Brain microvascular endothelial cell (primary cell): ENCODE measurements around the gene GPR150.

Experiments used
- DNase-seq: peaks from one replicate; pipeline ENCODE4 v3.0.0-alpha.2; 2020
- H3K27ac ChIP-seq: fragments of 250-450 bp; sonication (Bioruptor Pico); 2 replicates; pipeline ENCODE4 v1.5.1; 2020; ENCODE audit warnings: mild to moderate bottlenecking, moderate library complexity
- H3K27me3 ChIP-seq: fragments of 250-450 bp; sonication (Bioruptor Pico); replicated peaks from 2 replicates; pipeline ENCODE4 v1.5.1; 2020; ENCODE audit warnings: mild to moderate bottlenecking
- H3K36me3 ChIP-seq: fragments of 250-450 bp; sonication (Bioruptor Pico); replicated peaks from 2 replicates; pipeline ENCODE4 v1.5.1; 2020; ENCODE audit warnings: mild to moderate bottlenecking
- H3K4me3 ChIP-seq: 2 replicates; pipeline ENCODE4 v1.5.1; 2011; ENCODE audit warnings: low read depth, mild to moderate bottlenecking, control low read depth, low read length, moderate library complexity
- in situ Hi-C: cut with HindIII; loops from 2 replicates; pipeline ENCODE4 v1.10.0; 2017; ENCODE audit warnings: low sequenced_read_pairs, low pct_ligation_motif_present
- TF ChIP-seq, protein P1 (sequence below): IDR thresholded peaks from 2 replicates; pipeline ENCODE4 v1.5.1; 2011; ENCODE audit warnings: low read depth, mild to moderate bottlenecking, moderate library complexity, low read length, control low read depth, inconsistent platforms; ENCODE audit errors: missing control alignments

The GPR150 gene

DNA sequence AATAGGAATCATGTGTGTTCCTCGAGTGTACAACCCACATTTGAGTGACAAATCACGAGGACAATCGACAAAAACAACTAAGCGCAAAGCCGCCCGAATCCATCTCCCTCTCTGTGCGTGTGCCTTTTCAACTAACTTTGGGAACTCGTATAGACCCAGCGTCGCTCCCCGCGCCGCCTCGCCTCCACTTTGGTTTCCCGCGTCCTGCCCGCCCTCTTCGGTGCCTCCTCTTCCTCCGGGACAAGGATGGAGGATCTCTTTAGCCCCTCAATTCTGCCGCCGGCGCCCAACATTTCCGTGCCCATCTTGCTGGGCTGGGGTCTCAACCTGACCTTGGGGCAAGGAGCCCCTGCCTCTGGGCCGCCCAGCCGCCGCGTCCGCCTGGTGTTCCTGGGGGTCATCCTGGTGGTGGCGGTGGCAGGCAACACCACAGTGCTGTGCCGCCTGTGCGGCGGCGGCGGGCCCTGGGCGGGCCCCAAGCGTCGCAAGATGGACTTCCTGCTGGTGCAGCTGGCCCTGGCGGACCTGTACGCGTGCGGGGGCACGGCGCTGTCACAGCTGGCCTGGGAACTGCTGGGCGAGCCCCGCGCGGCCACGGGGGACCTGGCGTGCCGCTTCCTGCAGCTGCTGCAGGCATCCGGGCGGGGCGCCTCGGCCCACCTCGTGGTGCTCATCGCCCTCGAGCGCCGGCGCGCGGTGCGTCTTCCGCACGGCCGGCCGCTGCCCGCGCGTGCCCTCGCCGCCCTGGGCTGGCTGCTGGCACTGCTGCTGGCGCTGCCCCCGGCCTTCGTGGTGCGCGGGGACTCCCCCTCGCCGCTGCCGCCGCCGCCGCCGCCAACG is at the start of gene GPR150:
TSS of gene GPR150 (plus strand) at position 58 of the 840 bp plus-strand sequence. CDS start at position 247, 189 bp downstream.
- Histone ChIP-seq H3K27me3 (no peaks in the 10 kb centered on the region), H3K4me3 (peak within 1 kb of the TSS; percentile 64), H3K27ac (peak within 1 kb of the TSS; percentile 28), H3K36me3 (no peaks in the 10 kb centered on the region)
- peak; percentile 14 for DNase-seq
- TF ChIP-seq, protein P1, sequence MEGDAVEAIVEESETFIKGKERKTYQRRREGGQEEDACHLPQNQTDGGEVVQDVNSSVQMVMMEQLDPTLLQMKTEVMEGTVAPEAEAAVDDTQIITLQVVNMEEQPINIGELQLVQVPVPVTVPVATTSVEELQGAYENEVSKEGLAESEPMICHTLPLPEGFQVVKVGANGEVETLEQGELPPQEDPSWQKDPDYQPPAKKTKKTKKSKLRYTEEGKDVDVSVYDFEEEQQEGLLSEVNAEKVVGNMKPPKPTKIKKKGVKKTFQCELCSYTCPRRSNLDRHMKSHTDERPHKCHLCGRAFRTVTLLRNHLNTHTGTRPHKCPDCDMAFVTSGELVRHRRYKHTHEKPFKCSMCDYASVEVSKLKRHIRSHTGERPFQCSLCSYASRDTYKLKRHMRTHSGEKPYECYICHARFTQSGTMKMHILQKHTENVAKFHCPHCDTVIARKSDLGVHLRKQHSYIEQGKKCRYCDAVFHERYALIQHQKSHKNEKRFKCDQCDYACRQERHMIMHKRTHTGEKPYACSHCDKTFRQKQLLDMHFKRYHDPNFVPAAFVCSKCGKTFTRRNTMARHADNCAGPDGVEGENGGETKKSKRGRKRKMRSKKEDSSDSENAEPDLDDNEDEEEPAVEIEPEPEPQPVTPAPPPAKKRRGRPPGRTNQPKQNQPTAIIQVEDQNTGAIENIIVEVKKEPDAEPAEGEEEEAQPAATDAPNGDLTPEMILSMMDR: no peak
- in situ Hi-C loops: no loop called here

DNA sequence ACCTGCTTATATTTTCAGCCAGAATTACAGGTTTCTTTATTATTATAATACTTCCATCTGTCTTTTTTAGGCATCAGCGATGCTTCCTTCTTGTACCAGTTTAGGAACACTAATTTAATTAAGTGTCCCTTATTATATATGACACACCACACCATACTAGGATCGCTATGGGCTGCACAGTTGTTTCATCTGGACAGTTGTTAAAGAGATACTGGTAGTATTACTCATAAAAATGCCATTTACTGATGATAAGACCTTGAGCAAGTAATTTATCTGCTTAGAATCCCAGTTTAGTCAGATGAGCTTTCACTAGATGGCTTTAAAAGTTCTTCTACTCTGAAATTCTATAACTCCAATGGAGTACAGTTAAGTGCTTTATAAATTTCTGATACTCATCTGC is 47.9 kb upstream of the GPR150 start:
- H3K36me3 ChIP-seq: peaks cover 2% of the 10 kb centered on the region
- in situ Hi-C loops: no loop called here
- TF ChIP-seq, protein P1: no peak
- DNase-seq: no peak
- H3K4me3 ChIP-seq: no peak overlapping the region
- no peaks in the 10 kb centered on the region for H3K27me3 ChIP-seq
- no peak overlapping the region for H3K27ac ChIP-seq

DNA sequence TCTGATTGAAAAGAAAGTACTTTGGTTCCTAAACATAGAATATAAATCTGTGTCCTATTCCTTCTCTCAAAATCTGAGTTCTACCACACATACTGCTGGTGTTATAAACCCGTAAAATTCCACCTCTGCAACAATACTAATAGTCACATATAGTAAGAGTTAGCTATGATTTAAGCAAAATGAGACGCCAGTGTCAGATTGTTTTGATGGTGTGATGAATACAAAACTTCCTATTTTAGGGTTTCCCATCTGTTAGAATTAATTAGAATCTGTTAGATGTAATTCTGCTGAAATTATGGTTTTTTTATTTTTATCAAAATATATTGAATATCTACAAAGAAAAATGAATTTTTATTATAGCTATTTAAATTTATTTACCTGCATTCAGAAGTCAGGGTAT is 38.3 kb upstream of the GPR150 start:
- H3K27me3 ChIP-seq: no peaks in the 10 kb centered on the region
- H3K4me3 ChIP-seq: no peak overlapping the region
- TF ChIP-seq, protein P1: no peak
- DNase-seq: no peak
- no peak overlapping the region for H3K27ac ChIP-seq
- in situ Hi-C loops: no loop called here
- H3K36me3 ChIP-seq: peaks cover 5% of the 10 kb centered on the region

DNA sequence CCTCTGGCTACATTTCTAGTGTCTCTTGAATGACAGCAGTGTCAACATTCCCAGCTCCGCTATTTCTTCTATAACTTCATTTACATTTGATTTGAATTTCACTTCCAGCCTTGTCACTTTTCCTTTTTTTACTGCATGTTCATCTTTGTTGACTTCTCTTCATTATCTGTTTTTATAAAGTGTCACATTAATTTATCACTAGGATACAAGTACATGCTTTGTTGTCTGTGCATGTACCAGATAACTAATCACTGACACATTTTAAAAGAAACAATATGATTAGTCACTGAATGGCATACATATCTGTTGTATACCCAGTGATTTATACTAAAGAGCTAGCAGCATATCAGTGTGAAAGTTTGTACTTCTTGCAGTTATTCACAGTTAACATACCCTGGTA is 35.9 kb upstream of the GPR150 start:
- H3K27me3 ChIP-seq: no peaks in the 10 kb centered on the region
- DNase-seq: no peak
- in situ Hi-C loops: no loop called here
- H3K4me3 ChIP-seq: no peak overlapping the region
- TF ChIP-seq, protein P1: no peak
- peaks cover 5% of the 10 kb centered on the region for H3K36me3 ChIP-seq
- H3K27ac ChIP-seq: no peak overlapping the region

DNA sequence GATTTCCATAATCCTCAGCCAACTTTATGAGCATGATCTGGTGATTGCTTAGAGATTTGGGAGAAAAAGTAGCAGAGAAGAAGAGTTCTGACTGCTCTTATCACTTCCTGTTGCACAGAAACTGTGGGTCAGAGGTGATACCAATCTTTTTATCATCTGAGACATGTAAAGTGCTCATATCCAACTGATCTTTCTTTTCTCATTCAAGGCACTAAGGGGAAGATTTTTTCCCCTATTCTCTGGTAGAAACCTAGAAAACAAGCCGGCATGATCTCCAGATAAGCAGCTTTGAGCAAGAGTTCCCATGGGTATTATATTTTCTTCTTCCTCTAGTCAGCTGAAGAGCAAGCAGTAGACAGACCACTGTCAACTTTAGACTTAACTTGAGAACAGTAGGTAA is 29.0 kb upstream of the GPR150 start:
- DNase-seq: no peak
- peak overlapping the region; percentile 86 for H3K27ac ChIP-seq
- no peaks in the 10 kb centered on the region for H3K36me3 ChIP-seq
- no peak overlapping the region for H3K4me3 ChIP-seq
- in situ Hi-C loops: no loop called here
- TF ChIP-seq, protein P1: no peak
- H3K27me3 ChIP-seq: no peaks in the 10 kb centered on the region
